ENCODE results near the gene CCDC28A. TPM values are rescaled to one million over a fixed set of nuclear protein-coding genes. Genes with fewer than 3 reads are reported as not detected.

The CCDC28A gene
- total RNA-seq, 4 donors from 2014 or later, result 7.9 to 28.9 (median 15.3) TPM

DNA sequence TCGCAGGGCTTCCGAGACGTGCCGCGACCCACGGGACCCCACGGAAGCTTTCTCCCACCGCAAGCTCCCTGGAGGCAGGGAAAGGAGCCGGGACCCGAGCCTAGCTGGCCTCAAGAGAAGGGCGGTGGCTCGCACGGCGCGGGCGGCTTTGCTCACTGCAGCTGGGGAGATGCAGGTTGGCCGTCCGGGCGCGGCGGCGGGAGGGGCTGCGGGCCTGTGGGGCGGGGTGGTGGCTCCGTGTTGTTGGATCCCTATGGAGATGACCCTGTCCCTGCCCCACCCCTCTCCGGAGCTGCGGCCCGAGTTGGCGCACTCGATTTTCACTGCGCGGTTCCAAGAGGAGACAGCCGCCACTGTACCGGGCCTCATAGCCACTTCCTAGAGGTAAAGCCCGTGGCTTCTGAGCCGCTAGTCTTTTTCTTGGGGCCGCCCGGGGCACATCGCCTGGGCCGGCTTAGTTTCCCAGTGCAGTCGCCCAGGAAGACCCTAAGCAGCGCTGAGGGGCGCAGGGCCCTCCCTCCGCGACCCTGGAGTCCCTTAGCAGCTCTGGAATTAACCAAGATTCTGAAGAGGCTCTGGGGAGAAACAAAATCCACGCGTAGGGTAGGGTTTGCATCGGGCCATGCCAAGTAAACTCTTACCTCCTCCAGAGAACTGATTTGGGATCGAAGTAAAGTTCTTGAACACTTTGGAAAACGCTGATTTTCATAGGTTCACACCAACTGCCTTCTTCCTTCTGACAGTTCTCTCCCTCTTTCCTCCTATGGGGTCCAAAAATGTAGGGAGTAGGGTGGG is 22.4 kb downstream of the CCDC28A start, which contains the start of gene ECT2L:
ECT2L (plus strand) TSS at position 279 of the 795 bp plus-strand sequence. CDS start 17,188 bp downstream, outside the sequence.
- Histone ChIP-seq H3K9me3 (no peaks in the 10 kb centered on the region), H3K27ac (peak within 1 kb of the TSS; percentile 46 to 66), H3K4me1 (no peaks in the 10 kb centered on the region), H3K27me3 (no peaks in the 10 kb centered on the region), H3K4me3 (peak within 1 kb of the TSS; percentile 9 to 34), H3K36me3 (no peaks in the 10 kb centered on the region)
- DNase-seq, result peak; percentile 57 to 85
- TF ChIP-seq POLR2A (IDR thresholded peaks at IDR 0.05), result peak in 1 of 2 donors; percentile 8
- TF ChIP-seq, protein P1, sequence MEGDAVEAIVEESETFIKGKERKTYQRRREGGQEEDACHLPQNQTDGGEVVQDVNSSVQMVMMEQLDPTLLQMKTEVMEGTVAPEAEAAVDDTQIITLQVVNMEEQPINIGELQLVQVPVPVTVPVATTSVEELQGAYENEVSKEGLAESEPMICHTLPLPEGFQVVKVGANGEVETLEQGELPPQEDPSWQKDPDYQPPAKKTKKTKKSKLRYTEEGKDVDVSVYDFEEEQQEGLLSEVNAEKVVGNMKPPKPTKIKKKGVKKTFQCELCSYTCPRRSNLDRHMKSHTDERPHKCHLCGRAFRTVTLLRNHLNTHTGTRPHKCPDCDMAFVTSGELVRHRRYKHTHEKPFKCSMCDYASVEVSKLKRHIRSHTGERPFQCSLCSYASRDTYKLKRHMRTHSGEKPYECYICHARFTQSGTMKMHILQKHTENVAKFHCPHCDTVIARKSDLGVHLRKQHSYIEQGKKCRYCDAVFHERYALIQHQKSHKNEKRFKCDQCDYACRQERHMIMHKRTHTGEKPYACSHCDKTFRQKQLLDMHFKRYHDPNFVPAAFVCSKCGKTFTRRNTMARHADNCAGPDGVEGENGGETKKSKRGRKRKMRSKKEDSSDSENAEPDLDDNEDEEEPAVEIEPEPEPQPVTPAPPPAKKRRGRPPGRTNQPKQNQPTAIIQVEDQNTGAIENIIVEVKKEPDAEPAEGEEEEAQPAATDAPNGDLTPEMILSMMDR (IDR thresholded peaks at IDR 0.05), result no peak
- intact Hi-C loops (cut with DNase I; ENCODE audit: low total_unique reads), result no loop called here

DNA sequence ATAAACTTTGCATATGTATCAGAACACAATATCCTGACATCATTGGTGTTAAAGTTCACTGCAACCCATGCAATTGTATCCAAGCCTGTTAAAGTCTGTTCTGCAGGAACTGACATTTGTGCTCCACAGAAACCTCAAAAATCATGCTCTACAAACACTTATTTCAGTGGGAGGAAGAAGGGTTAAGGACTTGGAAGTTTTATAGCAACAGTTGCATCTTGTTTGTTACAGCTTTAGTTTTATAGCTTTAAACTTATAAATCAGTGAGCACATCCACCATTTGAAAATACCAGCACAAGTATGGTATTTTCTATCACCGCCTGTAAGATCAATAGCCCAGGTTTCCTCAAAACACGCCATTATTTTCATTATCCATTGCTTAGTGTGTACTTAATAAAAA is 23.2 kb downstream of the CCDC28A start:
- H3K4me3 ChIP-seq, result no peak overlapping the region
- DNase-seq, result no peak
- H3K27ac ChIP-seq, result no peak overlapping the region
- intact Hi-C loops (cut with DNase I; ENCODE audit: low total_unique reads), result no loop called here
- no peaks in the 10 kb centered on the region for H3K36me3 ChIP-seq
- TF ChIP-seq, protein P1 (IDR thresholded peaks at IDR 0.05), result no peak
- TF ChIP-seq POLR2A (IDR thresholded peaks at IDR 0.05), result no peak
- no peaks in the 10 kb centered on the region for H3K9me3 ChIP-seq
- no peaks in the 10 kb centered on the region for H3K27me3 ChIP-seq
- no peaks in the 10 kb centered on the region for H3K4me1 ChIP-seq

- Histone ChIP-seq H3K27ac (no peak overlapping the region), H3K9me3 (no peaks in the 10 kb centered on the region), H3K4me1 (no peaks in the 10 kb centered on the region), H3K36me3 (no peaks in the 10 kb centered on the region), H3K4me3 (no peak overlapping the region), H3K27me3 (no peaks in the 10 kb centered on the region)
- intact Hi-C loops (cut with DNase I; ENCODE audit: low total_unique reads), result no loop called here
- TF ChIP-seq POLR2A (IDR thresholded peaks at IDR 0.05), result no peak
- TF ChIP-seq, protein P1 (IDR thresholded peaks at IDR 0.05), result no peak
- no peak for DNase-seq
Observed at GRCh38 chr6:138797806-138798446, 24.4 kb downstream of the CCDC28A start.

DNA sequence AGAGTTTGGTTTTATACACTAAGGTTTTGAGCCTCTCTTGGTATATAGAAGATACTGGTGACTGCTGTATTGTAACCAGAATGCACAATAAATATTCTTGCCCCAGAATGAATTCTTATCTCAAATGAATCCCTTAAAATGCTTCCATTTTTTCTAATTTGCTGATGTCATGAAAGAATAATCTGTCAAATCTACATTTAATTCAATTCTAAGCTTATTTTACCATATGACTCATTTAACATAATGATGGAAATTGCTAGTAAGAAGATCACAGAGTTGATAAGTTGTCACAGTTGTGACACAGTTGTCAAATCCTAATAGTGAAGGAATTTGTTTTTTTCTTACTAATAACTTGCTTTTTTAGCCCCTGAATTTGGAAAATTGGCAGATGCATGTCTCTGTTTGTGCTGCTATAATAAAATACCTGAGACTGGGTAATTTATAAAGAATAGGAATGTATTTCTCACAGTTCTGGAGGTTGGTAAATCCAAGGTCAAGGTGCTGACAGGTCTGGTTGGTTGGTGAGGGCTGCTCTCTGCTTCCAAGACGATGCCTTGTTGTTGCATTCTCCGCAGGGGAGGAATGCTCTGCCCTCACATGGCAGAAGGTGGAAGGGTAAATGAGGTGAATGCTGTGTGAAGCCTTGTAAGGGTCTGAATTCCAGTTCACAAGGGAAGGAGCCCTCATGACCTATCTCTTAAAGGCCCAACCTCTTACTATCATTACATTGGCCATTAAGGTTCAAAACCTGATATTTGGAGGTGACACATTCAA is 27.0 kb downstream of the CCDC28A start:
- intact Hi-C loops (cut with DNase I; ENCODE audit: low total_unique reads), result no loop called here
- Histone ChIP-seq H3K9me3 (no peaks in the 10 kb centered on the region), H3K27me3 (no peaks in the 10 kb centered on the region), H3K27ac (no peak overlapping the region), H3K4me3 (no peak overlapping the region), H3K4me1 (no peaks in the 10 kb centered on the region), H3K36me3 (no peaks in the 10 kb centered on the region)
- DNase-seq, result no peak
- TF ChIP-seq, protein P1 (IDR thresholded peaks at IDR 0.05), result no peak
- TF ChIP-seq POLR2A (IDR thresholded peaks at IDR 0.05), result no peak
